Activated CD8-positive, alpha-beta T cell treated with anti-CD3 and anti-CD28 coated beads for 36 hours (primary cell): ENCODE measurements around the gene SYT8. TPM values are rescaled to one million over a fixed set of nuclear protein-coding genes. Genes with fewer than 3 reads are reported as not detected.

Experiments
- ATAC-seq: fragments of 200-7000 bp; cut with Tn5 transposase; one replicate; pipeline ENCODE4 v1.10.0; 2021; ENCODE audit warnings: mild to moderate bottlenecking, moderate library complexity
- CTCF ChIA-PET: fragments of 350-600 bp; sonication (Branson Sonifier 250); formaldehyde crosslinking; loops from one replicate; lab custom pipeline; 2021; ENCODE audit warnings: antibody characterized with exemption; lab: Charles Lee
- POLR2A ChIA-PET: fragments of 350-600 bp; sonication (Branson Sonifier 250); formaldehyde crosslinking; loops from one replicate; lab custom pipeline; 2021; ENCODE audit warnings: antibody characterized with exemption; lab: Charles Lee
- DNase-seq: peaks from one replicate; pipeline ENCODE4 v3.0.0-alpha.2; 2020
- H3K27ac Mint-ChIP-seq: one replicate; pipeline ENCODE4 v1.8.0; 2021; ENCODE audit warnings: mild to moderate bottlenecking, mixed read lengths
- H3K27me3 Mint-ChIP-seq: one replicate; pipeline ENCODE4 v1.8.0; 2021; ENCODE audit warnings: mixed read lengths
- H3K36me3 Mint-ChIP-seq: one replicate; pipeline ENCODE4 v1.8.0; 2021; ENCODE audit warnings: low read depth, mixed read lengths
- H3K4me1 Mint-ChIP-seq: one replicate; pipeline ENCODE4 v1.8.0; 2021; ENCODE audit warnings: low read depth, mixed read lengths
- H3K4me3 Mint-ChIP-seq: one replicate; pipeline ENCODE4 v1.8.0; 2021; ENCODE audit warnings: mild to moderate bottlenecking, moderate library complexity, mixed read lengths
- H3K9me3 Mint-ChIP-seq: one replicate; pipeline ENCODE4 v1.8.0; 2021; ENCODE audit warnings: mixed read lengths
- CTCF ChIP-seq: fragments of 200-600 bp; IDR thresholded peaks from one replicate; pipeline ENCODE4 v1.8.0; 2022; ENCODE audit warnings: antibody characterized with exemption, mild to moderate bottlenecking
- intact Hi-C: fragments of 100-400 bp; cut with micrococcal nuclease; formaldehyde crosslinking; loops from one replicate; pipeline ENCODE4 v1.10.0; 2022
- total RNA-seq, 2 experiments: library from RNA; stranded (reverse); gene quantifications; one replicate each; pipeline ENCODE4 v1.2.3, GENCODE V29; 2021

Gene SYT8
- total RNA-seq, 2 experiments from 2014 or later: not detected

- ATAC-seq: no peak
- Mint-ChIP-seq H3K27ac (peak overlapping the region; percentile 91), H3K27me3 (no peaks in the 10 kb centered on the region), H3K36me3 (no peaks in the 10 kb centered on the region), H3K4me3 (no peak overlapping the region), H3K4me1 (peaks cover 47% of the 10 kb centered on the region), H3K9me3 (no peaks in the 10 kb centered on the region)
- ChIA-PET POLR2A (interaction anchor here (1.0 to 1.8 kb wide), 2 partner anchors 10 to 48 kb away, joined by 4 to 7 read pairs; partner anchors contain the start of gene LSP1), CTCF (interaction anchor here (1.1 kb wide), 1 partner anchor 11 kb away, joined by 3 read pairs; no protein-coding TSS in a partner anchor)
- TF ChIP-seq CTCF: no peak
- DNase-seq: no peak
- intact Hi-C loops: loop anchor here (5.0 kb wide), 1 partner anchor 309 kb away; no protein-coding TSS in a partner anchor
Observed at GRCh38 chr11:1843796-1844195, 9.0 kb downstream of the SYT8 start.

DNA sequence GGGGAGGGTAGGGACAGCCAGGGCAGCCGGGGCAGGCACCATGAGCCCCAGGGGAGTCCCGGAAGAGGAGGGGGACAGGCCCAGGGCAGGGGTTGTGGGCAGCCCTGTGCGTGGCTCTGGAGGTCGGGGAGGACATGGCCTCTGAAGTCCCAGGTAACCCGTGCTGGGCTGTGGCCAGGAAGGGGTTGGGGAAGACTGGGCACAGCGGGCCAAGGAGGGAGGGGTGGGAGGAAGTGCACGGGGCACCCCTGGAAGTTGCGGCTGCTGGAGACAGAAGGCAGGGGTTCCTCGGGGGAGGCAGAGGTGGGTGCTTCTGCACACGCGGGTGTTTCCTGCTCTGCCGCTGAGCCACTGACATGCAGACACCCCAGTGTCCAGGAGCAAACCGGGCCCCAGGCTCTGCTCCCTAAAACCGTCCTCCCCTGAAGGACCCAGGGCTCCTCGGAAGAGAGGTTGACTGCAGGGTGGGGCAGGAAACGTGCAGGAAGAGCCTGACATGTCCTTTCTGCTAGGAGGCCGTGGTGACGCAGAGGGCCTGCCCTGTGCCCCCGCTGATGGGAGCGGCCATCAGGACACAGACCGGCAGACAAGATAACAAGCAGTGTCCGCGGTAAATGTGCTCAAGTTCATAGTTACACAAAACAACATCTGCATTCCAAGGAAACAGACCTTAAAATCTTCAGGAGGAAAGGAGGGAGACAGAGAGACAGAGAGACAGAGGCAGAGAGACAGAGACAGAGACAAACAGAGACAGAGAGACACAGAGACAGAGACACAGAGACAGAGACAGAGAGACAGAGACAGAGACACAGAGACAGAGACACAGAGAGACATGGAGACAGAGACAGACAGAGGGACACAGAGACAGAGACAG lies 9.7 kb downstream of the SYT8 start:
- no peaks in the 10 kb centered on the region for H3K9me3 Mint-ChIP-seq
- H3K27me3 Mint-ChIP-seq: no peaks in the 10 kb centered on the region
- no peaks in the 10 kb centered on the region for H3K36me3 Mint-ChIP-seq
- peak overlapping the region; percentile 91 for H3K27ac Mint-ChIP-seq
- DNase-seq (peak; percentile 67), ATAC-seq (peak; percentile 68)
- CTCF ChIA-PET: no interaction called here
- no peak for TF ChIP-seq CTCF
- peak overlapping the region; percentile 57 for H3K4me3 Mint-ChIP-seq
- intact Hi-C loops: loop anchor here (5.0 kb wide), 1 partner anchor 308 kb away; no protein-coding TSS in a partner anchor
- peaks cover 54% of the 10 kb centered on the region for H3K4me1 Mint-ChIP-seq
- POLR2A ChIA-PET: interaction anchor here (1.8 kb wide), 1 partner anchor 9 kb away, joined by 7 read pairs; the partner anchor contains the start of gene LSP1

DNA sequence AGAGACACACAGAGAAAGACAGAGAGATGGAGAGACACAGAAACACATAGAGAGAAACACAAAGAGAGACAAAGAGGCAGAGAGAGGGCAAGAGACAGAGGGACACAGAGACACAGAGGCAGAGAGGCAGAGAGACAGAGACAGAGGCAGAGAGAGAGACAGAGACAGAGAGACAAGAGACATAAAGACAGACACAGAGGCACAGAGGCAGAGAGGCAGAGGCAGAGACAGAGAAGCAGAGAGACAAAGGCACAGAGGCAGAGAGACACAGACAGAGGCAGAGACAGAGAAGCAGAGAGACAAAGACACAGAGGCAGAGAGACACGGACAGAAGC lies 10.3 kb downstream of the SYT8 start:
- H3K36me3 Mint-ChIP-seq: no peaks in the 10 kb centered on the region
- peak overlapping the region; percentile 91 for H3K27ac Mint-ChIP-seq
- peaks cover 53% of the 10 kb centered on the region for H3K4me1 Mint-ChIP-seq
- ChIA-PET CTCF (interaction anchor here (0.6 kb wide), 1 partner anchor 37 kb away, joined by 3 read pairs; no protein-coding TSS in a partner anchor), POLR2A (interaction anchor here (1.3 kb wide), 1 partner anchor 46 kb away, joined by 4 read pairs; the partner anchor contains the start of gene PRR33)
- intact Hi-C loops: no loop called here
- TF ChIP-seq CTCF: no peak
- ATAC-seq (peak; percentile 12), DNase-seq (no peak)
- H3K9me3 Mint-ChIP-seq: no peaks in the 10 kb centered on the region
- no peaks in the 10 kb centered on the region for H3K27me3 Mint-ChIP-seq
- H3K4me3 Mint-ChIP-seq: peak overlapping the region; percentile 57

DNA sequence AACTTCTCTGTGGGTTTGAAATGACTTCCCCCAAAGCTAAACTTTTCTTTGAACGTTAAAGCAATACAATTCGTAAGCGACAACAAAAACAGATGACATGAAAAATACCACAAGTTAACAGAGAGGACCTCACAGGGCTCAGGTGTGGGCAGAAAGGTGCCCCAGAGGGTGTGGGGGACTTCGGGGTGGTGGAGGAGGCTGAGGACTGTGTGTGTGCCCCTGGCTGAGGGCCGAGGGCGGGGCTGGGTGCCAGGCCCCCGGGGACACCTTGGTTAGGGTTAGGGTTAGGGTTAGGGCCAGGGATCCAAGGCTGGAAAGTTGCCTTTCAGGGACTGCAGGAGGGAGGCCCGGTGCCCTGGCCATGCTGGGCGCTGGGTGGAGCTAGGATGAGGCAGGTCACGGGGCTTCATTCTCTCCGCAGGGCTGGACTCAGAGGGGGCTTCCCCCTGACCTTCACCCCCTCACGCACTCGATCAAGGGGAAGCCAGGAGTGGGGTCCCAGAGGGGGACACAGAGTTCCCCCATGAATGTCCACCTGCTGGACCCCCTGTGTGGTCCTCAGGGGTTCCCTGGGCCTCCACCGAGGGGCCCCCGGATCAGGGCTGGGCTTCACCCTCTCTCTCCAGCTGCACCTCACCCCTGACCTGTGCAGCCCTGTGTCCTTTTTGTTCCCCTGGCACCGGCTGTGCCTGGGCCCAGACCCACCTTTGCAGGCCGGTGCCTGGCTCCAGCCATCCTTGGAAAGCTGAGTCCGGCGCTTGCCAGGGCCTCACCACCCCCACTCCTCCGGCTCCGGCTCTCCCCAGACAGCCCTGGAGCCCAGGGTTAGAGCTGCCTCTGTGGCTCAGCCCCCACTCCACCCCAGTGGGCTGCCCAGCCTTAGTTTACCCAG lies 11.0 kb downstream of the SYT8 start:
- no peak for TF ChIP-seq CTCF
- intact Hi-C loops: no loop called here
- no peaks in the 10 kb centered on the region for H3K36me3 Mint-ChIP-seq
- peaks cover 60% of the 10 kb centered on the region for H3K4me1 Mint-ChIP-seq
- peak; percentile 48 for DNase-seq
- peak; percentile 47 for ATAC-seq
- POLR2A ChIA-PET: interaction anchor here (0.7 to 1.3 kb wide), 5 partner anchors 10 to 102 kb away, joined by 3 to 4 read pairs (median 3); partner anchors contain the start of genes MRPL23 and PRR33
- CTCF ChIA-PET: interaction anchor here (0.6 to 5.5 kb wide), 6 partner anchors 13 to 193 kb away, joined by 3 to 26 read pairs (median 6); no protein-coding TSS in a partner anchor
- peak overlapping the region; percentile 91 for H3K27ac Mint-ChIP-seq
- H3K9me3 Mint-ChIP-seq: no peaks in the 10 kb centered on the region
- H3K27me3 Mint-ChIP-seq: no peaks in the 10 kb centered on the region
- H3K4me3 Mint-ChIP-seq: peak overlapping the region; percentile 57
